ENCODE results near the gene PDGFB. TPM values are rescaled to one million over a fixed set of nuclear protein-coding genes. Genes with fewer than 3 reads are reported as not detected.

PDGFB gene
- total RNA-seq (2014; rRNA removed; shearing (Covaris generic)) = 9.8 and 13.4 TPM in 2 replicates

GRCh38 chr22:39244496-39245129 is at the start of gene PDGFB:
Gene PDGFB, minus strand, starts transcription at chr22:39244982. Its CDS starts 1,019 bp downstream, at chr22:39243963.
- DNase-seq (ENCODE audit: low spot score) = no peak

DNA sequence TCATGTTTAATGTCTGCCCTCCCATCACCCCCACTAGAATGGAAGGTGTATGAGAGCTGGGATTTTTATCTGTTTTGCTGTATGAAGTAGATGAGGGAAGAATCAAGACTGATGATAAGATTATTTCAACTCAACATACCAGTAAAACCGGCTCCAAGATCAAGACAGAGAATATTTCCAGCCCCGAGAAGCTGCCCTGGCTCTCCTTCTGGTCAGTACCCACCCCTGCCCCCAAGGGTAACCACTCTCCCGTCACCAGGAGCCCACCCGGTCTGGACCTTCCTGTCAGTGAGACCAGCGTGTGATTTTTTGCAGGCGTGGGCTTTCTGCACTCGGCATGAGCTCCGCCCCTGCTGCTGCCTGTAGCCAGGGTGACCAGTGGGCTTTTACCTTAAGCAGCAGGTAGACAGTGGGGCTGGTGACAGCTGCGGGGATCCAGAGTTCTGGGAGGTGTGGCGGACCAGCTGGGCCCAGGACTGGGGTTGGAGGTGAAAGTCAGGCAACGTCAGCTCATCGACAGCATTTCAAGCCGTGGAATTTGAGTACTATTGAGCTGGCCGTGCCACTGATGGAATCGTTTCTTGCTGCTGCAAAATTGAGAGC is 49.1 kb upstream of the PDGFB start:
- no peak for DNase-seq (ENCODE audit: low spot score)

GRCh38 chr22:39292561-39293074 is 47.8 kb upstream of the PDGFB start:
- peak; percentile 93 for DNase-seq (ENCODE audit: low spot score)

GRCh38 chr22:39292031-39292462 is 47.3 kb upstream of the PDGFB start:
- no peak for DNase-seq (ENCODE audit: low spot score)

DNA sequence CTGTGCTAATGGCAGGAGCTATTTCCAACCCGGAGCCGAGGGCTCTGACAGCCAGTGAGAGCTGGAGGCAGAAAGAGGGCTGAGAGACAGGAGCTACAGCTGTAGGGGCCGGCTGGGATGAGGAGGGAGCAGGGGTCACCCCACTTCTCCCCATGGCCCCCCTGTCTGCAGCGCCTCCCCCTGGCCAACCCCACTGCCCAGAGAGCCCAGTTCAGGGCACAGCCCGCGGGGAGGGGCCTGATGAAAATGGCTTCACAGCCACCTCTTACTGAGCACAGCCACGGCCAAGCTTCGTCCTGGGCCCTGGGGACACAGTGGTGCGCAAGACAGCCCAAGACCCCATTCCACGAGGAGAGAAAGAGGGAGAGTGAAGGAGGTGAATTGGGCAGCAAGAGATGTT is 46.7 kb upstream of the PDGFB start:
- no peak for DNase-seq (ENCODE audit: low spot score)

DNA sequence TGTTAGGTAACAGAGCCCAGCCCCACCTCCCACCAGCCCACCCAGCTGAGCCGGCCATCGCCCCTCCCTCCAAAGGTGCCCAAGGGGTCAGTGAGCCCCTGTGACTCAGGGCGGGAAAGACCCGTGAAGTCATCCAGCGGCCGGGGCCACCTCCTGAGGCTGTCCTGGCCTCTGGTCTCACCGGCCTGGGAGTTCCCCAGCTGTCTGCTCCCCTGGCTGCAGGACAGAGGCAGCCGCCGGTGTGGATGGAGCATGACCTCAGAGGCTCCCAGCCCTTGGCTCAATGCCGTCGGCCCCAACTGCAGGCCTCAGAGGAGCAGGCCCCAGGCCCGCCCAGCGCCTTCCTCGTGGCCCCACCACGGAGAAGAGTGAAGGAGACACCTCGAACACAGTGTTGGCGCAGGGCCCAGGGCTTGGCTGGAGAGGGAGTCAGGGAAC is 46.0 kb upstream of the PDGFB start:
- peak; percentile 81 for DNase-seq (ENCODE audit: low spot score)

DNA sequence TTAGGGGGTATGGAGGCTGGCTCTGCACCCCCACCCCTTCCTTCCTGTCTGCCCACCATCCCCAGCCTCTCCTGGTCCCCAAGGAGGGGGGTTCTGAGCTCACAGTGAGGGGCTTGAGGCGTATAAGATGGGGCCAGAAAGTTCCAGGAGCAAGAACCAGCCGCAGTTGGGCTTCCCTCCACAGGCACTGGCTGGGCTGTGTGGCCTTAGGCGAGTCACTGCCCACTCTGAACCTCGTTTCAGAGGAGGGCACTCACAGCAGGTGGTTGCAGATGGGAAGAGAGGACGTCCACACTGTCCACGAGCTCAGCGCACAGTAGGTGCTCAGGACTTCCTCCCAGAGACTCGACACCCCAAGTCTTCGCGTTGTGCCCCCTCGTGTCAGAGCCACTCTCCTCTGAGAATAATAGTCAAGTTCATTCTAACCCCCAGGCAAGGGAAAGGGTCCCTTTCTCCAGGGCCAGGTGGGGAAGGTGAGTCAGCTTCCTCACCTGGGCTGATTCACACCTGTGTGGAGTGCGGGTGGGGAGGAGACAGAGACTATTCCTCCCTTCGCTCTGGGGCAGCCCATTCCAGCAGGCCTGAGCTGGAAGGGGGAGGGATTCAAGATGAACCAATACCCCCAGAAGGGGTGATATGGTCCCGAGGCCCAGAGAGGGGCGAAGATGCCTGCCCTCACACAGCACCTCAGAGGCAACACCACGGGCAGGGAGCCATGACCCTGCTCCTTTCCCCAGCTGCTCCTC is 45.4 kb upstream of the PDGFB start:
- DNase-seq (ENCODE audit: low spot score) = no peak

- DNase-seq (ENCODE audit: low spot score) = no peak
Observed at GRCh38 chr22:39289533-39289932, 44.8 kb upstream of the PDGFB start.

DNA sequence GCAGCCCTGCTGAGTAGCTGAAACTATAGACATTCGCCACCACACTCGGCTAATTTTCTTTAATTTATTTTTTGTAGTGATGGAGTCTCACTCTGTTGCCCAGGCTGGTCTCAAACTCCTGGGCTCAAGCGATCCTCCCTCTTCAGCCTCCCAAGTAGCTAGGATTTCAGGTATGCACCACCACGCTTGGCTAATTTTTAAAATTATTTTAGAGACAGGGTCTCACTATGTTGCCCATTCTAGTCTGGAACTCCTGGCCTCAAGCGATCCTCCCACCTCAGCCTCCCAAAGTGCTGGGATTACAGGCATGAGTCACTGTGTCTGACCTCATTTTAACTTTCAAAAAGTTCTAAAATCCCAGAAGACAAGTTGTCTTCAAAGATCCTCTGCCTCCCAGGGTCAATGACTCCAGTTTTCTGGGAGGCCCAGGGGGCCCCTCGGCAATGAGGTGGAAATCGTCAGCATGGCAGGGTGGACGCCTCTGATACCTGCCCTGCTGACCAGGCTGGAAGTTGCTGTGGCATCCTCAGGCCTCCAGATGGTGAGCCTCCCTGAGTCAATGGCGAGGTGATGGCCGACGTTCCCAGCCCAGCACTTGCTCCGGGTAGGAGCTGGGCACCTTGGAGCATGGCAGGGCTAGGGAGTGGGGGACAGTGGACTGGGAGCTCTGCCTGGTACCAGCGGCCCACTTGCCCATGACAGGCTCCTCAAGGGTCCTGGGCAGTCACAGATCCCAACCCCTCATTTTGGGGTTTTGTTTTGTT is 43.5 kb upstream of the PDGFB start:
- no peak for DNase-seq (ENCODE audit: low spot score)

DNA sequence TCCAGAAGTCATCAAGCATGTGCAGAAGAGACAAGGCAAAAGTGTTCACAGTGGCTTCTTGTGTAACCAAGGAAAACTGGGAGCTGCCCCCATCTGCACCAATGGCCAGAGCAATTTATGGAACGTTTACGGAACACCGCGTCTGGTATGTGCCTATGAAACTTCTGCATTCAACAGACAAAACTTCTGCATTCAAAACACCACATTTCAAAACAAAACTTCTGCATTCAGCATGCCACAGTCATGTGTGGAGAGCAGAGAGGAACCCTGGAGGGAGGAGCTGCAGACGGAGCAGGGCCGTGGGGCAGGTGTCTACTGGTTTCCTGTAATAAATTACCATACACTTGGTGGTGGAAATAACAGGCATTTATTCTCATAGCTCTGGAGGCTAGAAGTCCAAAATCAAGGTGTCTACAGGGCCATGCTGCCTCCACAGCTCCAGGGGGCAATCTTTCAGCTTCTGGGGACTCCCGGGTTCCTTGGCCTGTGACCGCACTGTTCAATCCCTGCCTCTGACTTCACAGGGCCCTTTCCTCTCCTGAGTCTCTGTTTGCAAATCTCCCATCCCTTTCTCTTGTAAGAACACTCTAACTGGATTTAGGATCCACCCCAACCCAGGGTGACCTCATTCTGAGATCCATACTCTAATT is 42.4 kb upstream of the PDGFB start:
- DNase-seq (ENCODE audit: low spot score) = no peak

- DNase-seq (ENCODE audit: low spot score) = no peak
Observed at GRCh38 chr22:39284983-39285382, 40.2 kb upstream of the PDGFB start.

- DNase-seq (ENCODE audit: low spot score) = no peak
Observed at GRCh38 chr22:39284142-39284980, 39.6 kb upstream of the PDGFB start.

DNA sequence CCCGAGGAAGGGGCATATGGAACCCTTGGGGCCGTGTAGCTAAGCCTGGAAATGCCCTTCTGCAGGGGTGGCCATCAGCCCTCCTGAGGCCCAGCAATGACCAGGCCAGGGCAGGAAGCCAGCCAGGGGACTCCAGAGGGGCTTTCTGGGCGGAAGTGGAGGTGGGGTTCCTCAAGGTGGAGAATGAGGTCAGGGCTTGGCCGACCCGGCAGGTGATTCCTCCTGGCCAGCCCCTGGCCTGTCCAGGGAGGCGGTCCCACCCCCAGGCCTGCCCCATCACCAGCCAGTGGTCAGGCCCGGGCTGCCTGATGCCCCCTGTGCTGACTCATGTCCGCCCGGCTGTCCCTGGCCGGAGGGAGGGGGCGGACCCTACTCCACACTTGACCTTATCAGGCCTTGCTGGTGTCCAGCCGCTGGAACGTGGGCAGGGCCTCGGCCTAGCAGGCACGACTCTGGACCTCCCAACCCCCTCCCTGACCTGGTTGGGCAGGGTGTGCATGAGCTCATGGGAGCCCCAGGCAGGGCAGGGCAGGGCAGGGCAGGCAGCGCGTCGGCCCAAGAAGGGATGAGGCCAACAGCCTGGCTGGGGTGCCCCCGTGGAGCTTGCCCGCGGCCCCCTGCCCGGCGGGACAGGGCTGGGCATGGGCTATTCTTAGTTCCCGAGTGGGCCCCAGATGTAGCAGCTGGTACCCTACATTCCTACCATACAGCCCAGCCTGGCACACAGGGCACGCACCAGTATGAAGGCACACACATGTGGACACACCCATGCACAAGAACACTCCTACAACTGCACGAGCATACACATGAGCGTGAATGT is 38.8 kb upstream of the PDGFB start:
- DNase-seq (ENCODE audit: low spot score) = peak; percentile 93

DNA sequence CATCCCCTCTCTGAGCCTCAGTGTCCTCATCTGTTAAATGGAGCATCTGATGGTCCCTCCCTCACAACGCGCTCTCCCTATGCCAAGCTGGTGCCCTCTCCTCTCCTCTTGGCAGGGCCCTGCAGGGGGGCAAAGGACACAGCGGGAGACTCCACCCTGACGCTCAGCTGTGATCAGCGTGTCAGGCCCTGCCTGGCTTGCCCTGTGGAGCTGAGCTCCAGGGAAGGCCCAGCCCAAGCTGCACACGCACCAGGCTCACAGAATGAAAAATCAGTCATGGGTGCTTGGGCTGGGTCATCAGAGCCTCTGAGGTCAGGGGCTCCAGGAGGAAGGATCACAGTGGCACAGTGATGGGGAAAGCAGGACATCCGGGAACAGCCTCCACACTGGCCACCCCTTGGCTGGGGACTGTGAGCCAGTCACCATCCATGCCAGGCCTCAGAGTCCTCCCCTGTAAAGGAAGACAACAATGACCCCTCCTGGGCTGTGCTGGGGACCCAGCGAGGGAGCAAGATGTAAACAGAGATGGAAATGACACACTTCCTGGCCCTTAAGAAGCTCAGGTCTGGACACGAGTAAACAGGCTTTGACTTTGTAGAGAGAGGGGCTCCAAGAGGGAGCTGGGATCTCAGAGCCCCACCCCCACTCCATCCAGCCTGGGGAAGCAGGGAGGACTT is 38.0 kb upstream of the PDGFB start:
- DNase-seq (ENCODE audit: low spot score) = no peak

- no peak for DNase-seq (ENCODE audit: low spot score)
Observed at GRCh38 chr22:39281126-39281525, 36.3 kb upstream of the PDGFB start.

DNA sequence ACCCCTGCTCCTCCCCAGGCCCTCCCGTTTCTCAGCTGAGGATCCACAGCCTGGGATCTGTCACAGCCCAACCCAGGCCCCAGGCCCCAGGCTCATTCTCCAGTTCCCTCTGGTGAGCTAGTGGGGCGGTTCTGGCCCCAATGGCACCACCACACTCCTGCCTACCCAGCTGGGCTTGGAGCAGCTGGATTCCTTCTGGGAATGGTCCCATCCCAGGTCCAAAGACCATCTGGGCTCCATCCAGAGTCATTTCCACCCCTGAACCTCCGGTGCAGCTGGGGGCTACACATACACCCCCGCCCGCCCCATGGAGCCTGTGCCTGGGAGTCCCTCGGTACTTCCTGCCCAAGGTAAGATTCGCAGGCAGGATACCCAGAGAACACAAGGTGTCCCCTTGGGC is 35.5 kb upstream of the PDGFB start:
- no peak for DNase-seq (ENCODE audit: low spot score)

GRCh38 chr22:39279170-39279850 is 34.5 kb upstream of the PDGFB start:
- DNase-seq (ENCODE audit: low spot score) = no peak

DNA sequence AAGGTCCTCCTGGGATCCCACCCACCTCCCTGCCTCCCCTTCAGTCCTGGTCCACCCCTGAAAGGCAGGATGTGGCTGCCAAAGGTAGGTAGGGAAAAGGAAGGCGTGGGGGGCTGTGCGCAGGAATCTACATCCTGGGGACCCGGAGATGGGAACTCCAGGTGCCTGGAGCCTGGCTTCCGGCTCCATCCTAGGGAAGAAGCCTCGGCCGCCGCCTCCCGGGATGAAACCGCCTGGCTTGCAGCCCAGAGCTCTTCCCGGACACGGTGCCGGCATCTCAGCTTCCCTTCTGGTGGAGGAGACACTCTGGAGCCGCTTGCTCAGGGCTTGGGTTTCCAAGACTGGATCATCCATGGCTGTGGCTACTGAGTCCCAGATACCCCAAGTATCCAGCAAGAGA is 33.3 kb upstream of the PDGFB start:
- DNase-seq (ENCODE audit: low spot score) = peak; percentile 55

Data from A172 (cell line).